SJCRH30 (cell line): ENCODE measurements around the gene KTN1. TPM values are rescaled to one million over a fixed set of nuclear protein-coding genes. Genes with fewer than 3 reads are reported as not detected.
A peak's percentile ranks its signal among the peaks of the same experiment; 100 is the strongest.

Experiments used
- DNase-seq, 2 experiments: peaks; one replicate each; pipeline ENCODE4 v3.0.0-alpha.2; 2015 to 2020
- H3K27ac ChIP-seq: fragments of 250-450 bp; sonication (Bioruptor Pico); 2 replicates; pipeline ENCODE4 v1.5.1; 2020; ENCODE audit warnings: mild to moderate bottlenecking, moderate library complexity
- H3K27me3 ChIP-seq: fragments of 250-450 bp; sonication (Bioruptor Pico); 2 replicates; pipeline ENCODE4 v1.5.1; 2020; ENCODE audit warnings: mild to moderate bottlenecking, moderate library complexity
- H3K36me3 ChIP-seq: fragments of 250-450 bp; sonication (Bioruptor Pico); 2 replicates; pipeline ENCODE4 v1.5.1; 2020; ENCODE audit warnings: mild to moderate bottlenecking, moderate library complexity
- H3K4me1 ChIP-seq: fragments of 250-450 bp; sonication (Bioruptor Pico); 2 replicates; pipeline ENCODE4 v1.5.1; 2020; ENCODE audit warnings: mild to moderate bottlenecking, moderate library complexity
- H3K4me3 ChIP-seq: fragments of 250-450 bp; sonication (Bioruptor Pico); 2 replicates; pipeline ENCODE4 v1.5.1; 2020; ENCODE audit warnings: mild to moderate bottlenecking, moderate library complexity
- H3K9me3 ChIP-seq: fragments of 250-450 bp; sonication (Bioruptor Pico); replicated peaks from 2 replicates; pipeline ENCODE4 v1.5.1; 2020; ENCODE audit warnings: mild to moderate bottlenecking, moderate library complexity
- total RNA-seq: library from RNA; depleted of rRNA; stranded (reverse); fragments of >200 nt; shearing (Covaris generic); gene quantifications from 2 replicates; pipeline ENCODE4 v1.2.3, GENCODE V29; 2014

KTN1 gene
- total RNA-seq, 1 experiment from 2014 or later, result 178 TPM

- peaks cover 7% of the 10 kb centered on the region; the same call in 1 of the 2 replicates for H3K4me1 ChIP-seq
- no peaks in the 10 kb centered on the region for H3K36me3 ChIP-seq
- H3K27me3 ChIP-seq, result no peaks in the 10 kb centered on the region
- no peak overlapping the region for H3K4me3 ChIP-seq
- H3K9me3 ChIP-seq, result no peaks in the 10 kb centered on the region
- no peak for DNase-seq
- H3K27ac ChIP-seq, result no peak overlapping the region
Measured at GRCh38 chr14:55697414-55697861, 117.4 kb downstream of the KTN1 start.

- Histone ChIP-seq H3K36me3 (no peaks in the 10 kb centered on the region), H3K4me1 (peaks cover 7% of the 10 kb centered on the region; the same call in 1 of the 2 replicates), H3K27ac (no peak overlapping the region), H3K9me3 (no peaks in the 10 kb centered on the region), H3K4me3 (no peak overlapping the region), H3K27me3 (no peaks in the 10 kb centered on the region)
- no peak for DNase-seq
Measured at GRCh38 chr14:55698051-55698450, 118.0 kb downstream of the KTN1 start.

GRCh38 chr14:55699131-55700057 is 119.4 kb downstream of the KTN1 start:
- Histone ChIP-seq H3K9me3 (no peaks in the 10 kb centered on the region), H3K27ac (no peak overlapping the region), H3K4me1 (peaks cover 7% of the 10 kb centered on the region; the same call in 1 of the 2 replicates)

GRCh38 chr14:55701638-55702037 is 121.6 kb downstream of the KTN1 start:
- peaks cover 7% of the 10 kb centered on the region; the same call in 1 of the 2 replicates for H3K4me1 ChIP-seq
- no peaks in the 10 kb centered on the region for H3K36me3 ChIP-seq
- no peak for DNase-seq
- no peak overlapping the region for H3K27ac ChIP-seq
- no peaks in the 10 kb centered on the region for H3K9me3 ChIP-seq
- H3K4me3 ChIP-seq, result no peak overlapping the region
- H3K27me3 ChIP-seq, result no peaks in the 10 kb centered on the region

More at GRCh38 chr14:55699131-55700057, 119.4 kb downstream of the KTN1 start:
- H3K36me3 ChIP-seq, result no peaks in the 10 kb centered on the region
- H3K27me3 ChIP-seq, result no peaks in the 10 kb centered on the region
- peak; percentile 28 to 32 for DNase-seq
- H3K4me3 ChIP-seq, result no peak overlapping the region

GRCh38 chr14:55702511-55702910 is 122.5 kb downstream of the KTN1 start:
- H3K9me3 ChIP-seq, result no peaks in the 10 kb centered on the region
- no peaks in the 10 kb centered on the region for H3K36me3 ChIP-seq
- peaks cover 7% of the 10 kb centered on the region; the same call in 1 of the 2 replicates for H3K4me1 ChIP-seq
- DNase-seq, result no peak
- no peaks in the 10 kb centered on the region for H3K27me3 ChIP-seq
- H3K27ac ChIP-seq, result no peak overlapping the region
- no peak overlapping the region for H3K4me3 ChIP-seq

GRCh38 chr14:55704654-55705053 is 124.6 kb downstream of the KTN1 start:
- Histone ChIP-seq H3K27me3 (no peaks in the 10 kb centered on the region), H3K27ac (no peak overlapping the region), H3K4me3 (no peak overlapping the region), H3K9me3 (no peaks in the 10 kb centered on the region), H3K4me1 (no peaks in the 10 kb centered on the region; the same call in 1 of the 2 replicates), H3K36me3 (no peaks in the 10 kb centered on the region)
- no peak for DNase-seq

GRCh38 chr14:55705651-55706364 is 125.8 kb downstream of the KTN1 start:
- H3K4me1 ChIP-seq, result no peaks in the 10 kb centered on the region; the same call in 1 of the 2 replicates
- no peak for DNase-seq
- no peaks in the 10 kb centered on the region for H3K9me3 ChIP-seq
- H3K36me3 ChIP-seq, result no peaks in the 10 kb centered on the region
- no peaks in the 10 kb centered on the region for H3K27me3 ChIP-seq
- H3K27ac ChIP-seq, result no peak overlapping the region
- no peak overlapping the region for H3K4me3 ChIP-seq

- H3K4me3 ChIP-seq, result no peak overlapping the region
- no peaks in the 10 kb centered on the region for H3K27me3 ChIP-seq
- H3K36me3 ChIP-seq, result no peaks in the 10 kb centered on the region
- H3K9me3 ChIP-seq, result no peaks in the 10 kb centered on the region
- H3K4me1 ChIP-seq, result no peaks in the 10 kb centered on the region; the same call in 1 of the 2 replicates
- no peak for DNase-seq
- no peak overlapping the region for H3K27ac ChIP-seq
Measured at GRCh38 chr14:55706365-55706684, 126.3 kb downstream of the KTN1 start.

- DNase-seq, result no peak
- Histone ChIP-seq H3K27me3 (no peaks in the 10 kb centered on the region), H3K4me3 (no peak overlapping the region), H3K4me1 (no peaks in the 10 kb centered on the region; the same call in 1 of the 2 replicates), H3K27ac (no peak overlapping the region), H3K9me3 (no peaks in the 10 kb centered on the region), H3K36me3 (no peaks in the 10 kb centered on the region)
Measured at GRCh38 chr14:55706893-55707292, 126.9 kb downstream of the KTN1 start.

GRCh38 chr14:55707365-55707804 is 127.4 kb downstream of the KTN1 start:
- peak in 1 of 2 experiments; percentile 54 for DNase-seq
- no peaks in the 10 kb centered on the region for H3K27me3 ChIP-seq
- no peaks in the 10 kb centered on the region for H3K36me3 ChIP-seq
- no peak overlapping the region for H3K4me3 ChIP-seq
- no peaks in the 10 kb centered on the region; the same call in 1 of the 2 replicates for H3K4me1 ChIP-seq
- no peak overlapping the region for H3K27ac ChIP-seq
- no peaks in the 10 kb centered on the region for H3K9me3 ChIP-seq

- Histone ChIP-seq H3K9me3 (no peaks in the 10 kb centered on the region), H3K4me3 (no peak overlapping the region), H3K36me3 (no peaks in the 10 kb centered on the region), H3K27ac (no peak overlapping the region), H3K27me3 (no peaks in the 10 kb centered on the region), H3K4me1 (peaks cover under 1% of the 10 kb centered on the region)
- no peak for DNase-seq
Measured at GRCh38 chr14:55710506-55711041, 130.6 kb downstream of the KTN1 start.

GRCh38 chr14:55711175-55711811 is 131.3 kb downstream of the KTN1 start:
- no peaks in the 10 kb centered on the region for H3K36me3 ChIP-seq
- no peaks in the 10 kb centered on the region for H3K9me3 ChIP-seq
- no peak overlapping the region for H3K27ac ChIP-seq
- H3K4me3 ChIP-seq, result no peak overlapping the region
- H3K4me1 ChIP-seq, result peaks cover 6% of the 10 kb centered on the region
- H3K27me3 ChIP-seq, result no peaks in the 10 kb centered on the region
- DNase-seq, result no peak

- Histone ChIP-seq H3K4me3 (no peak overlapping the region), H3K9me3 (no peaks in the 10 kb centered on the region), H3K27me3 (no peaks in the 10 kb centered on the region), H3K4me1 (peaks cover 7% of the 10 kb centered on the region), H3K27ac (no peak overlapping the region), H3K36me3 (no peaks in the 10 kb centered on the region)
- no peak for DNase-seq
Measured at GRCh38 chr14:55712491-55712890, 132.5 kb downstream of the KTN1 start.

GRCh38 chr14:55713486-55713885 is 133.5 kb downstream of the KTN1 start:
- peaks cover 7% of the 10 kb centered on the region for H3K4me1 ChIP-seq
- H3K27me3 ChIP-seq, result no peaks in the 10 kb centered on the region
- no peak overlapping the region for H3K4me3 ChIP-seq
- DNase-seq, result no peak
- no peaks in the 10 kb centered on the region for H3K9me3 ChIP-seq
- no peak overlapping the region for H3K27ac ChIP-seq
- no peaks in the 10 kb centered on the region for H3K36me3 ChIP-seq
